ENCODE measurements around the gene INF2. TPM values are rescaled to one million over a fixed set of nuclear protein-coding genes. Genes with fewer than 3 reads are reported as not detected.

The INF2 gene
- total RNA-seq, 1 donor from 2014 or later, result 249 TPM

DNA sequence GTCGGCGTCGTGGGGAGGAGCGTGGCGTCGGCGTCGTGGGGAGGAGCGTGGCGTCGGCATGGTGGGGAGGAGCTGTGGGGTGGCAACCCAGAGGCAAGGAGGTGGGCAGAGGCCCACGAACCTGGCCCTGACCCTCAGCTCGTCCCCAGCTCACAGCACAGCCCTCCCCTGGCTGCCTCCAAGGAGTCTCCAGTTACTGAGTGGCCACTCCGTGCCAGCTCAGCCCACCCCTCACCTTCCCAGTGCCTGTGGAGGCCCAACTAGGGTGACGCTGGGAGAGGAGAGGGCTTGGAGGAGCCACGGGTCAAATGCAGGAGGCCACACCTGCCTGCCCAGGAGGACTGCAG, 40.4 kb downstream of the INF2 start:
- TF ChIP-seq, protein P1, sequence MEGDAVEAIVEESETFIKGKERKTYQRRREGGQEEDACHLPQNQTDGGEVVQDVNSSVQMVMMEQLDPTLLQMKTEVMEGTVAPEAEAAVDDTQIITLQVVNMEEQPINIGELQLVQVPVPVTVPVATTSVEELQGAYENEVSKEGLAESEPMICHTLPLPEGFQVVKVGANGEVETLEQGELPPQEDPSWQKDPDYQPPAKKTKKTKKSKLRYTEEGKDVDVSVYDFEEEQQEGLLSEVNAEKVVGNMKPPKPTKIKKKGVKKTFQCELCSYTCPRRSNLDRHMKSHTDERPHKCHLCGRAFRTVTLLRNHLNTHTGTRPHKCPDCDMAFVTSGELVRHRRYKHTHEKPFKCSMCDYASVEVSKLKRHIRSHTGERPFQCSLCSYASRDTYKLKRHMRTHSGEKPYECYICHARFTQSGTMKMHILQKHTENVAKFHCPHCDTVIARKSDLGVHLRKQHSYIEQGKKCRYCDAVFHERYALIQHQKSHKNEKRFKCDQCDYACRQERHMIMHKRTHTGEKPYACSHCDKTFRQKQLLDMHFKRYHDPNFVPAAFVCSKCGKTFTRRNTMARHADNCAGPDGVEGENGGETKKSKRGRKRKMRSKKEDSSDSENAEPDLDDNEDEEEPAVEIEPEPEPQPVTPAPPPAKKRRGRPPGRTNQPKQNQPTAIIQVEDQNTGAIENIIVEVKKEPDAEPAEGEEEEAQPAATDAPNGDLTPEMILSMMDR (IDR thresholded peaks at IDR 0.05), result no peak
- no peaks in the 10 kb centered on the region for H3K27me3 ChIP-seq
- intact Hi-C loops (cut with DNase I), result loop anchor here (10.0 kb wide), 1 partner anchor 755 kb away; the partner anchor contains the start of gene CRIP1
- H3K9me3 ChIP-seq, result no peaks in the 10 kb centered on the region
- H3K4me1 ChIP-seq, result peaks cover 22 to 56% of the 10 kb centered on the region in 2 donors
- no peak for DNase-seq (ENCODE audit: low spot score in 2 of 2)
- no peaks in the 10 kb centered on the region for H3K36me3 ChIP-seq
- H3K27ac ChIP-seq, result peak overlapping the region in 1 of 2 donors; percentile 33
- H3K4me3 ChIP-seq, result no peak overlapping the region

DNA sequence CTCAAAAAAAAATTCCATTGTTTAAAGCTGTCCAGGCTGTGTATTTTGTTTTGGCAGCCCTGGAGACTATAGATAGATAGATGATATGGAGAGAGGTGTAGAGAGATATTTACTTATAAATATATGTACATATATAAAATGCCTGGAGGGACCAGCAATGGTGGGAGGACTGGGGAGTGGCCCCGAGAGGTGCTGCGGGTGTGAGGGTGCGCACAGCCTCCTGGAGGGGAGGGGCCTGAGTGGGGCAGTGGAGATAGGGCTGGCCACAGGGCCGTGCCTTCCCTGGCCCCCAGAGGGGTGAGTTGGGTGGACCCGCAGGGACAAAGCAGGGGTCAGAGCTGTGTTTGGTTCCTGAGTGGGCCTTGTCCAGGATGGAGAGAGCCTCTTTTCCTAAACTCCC, 41.1 kb downstream of the INF2 start:
- Histone ChIP-seq H3K27me3 (no peaks in the 10 kb centered on the region), H3K36me3 (no peaks in the 10 kb centered on the region), H3K27ac (peak overlapping the region; percentile 93 to 94), H3K4me3 (no peak overlapping the region), H3K9me3 (no peaks in the 10 kb centered on the region), H3K4me1 (peaks cover 27 to 56% of the 10 kb centered on the region in 2 donors)
- TF ChIP-seq, protein P1 (IDR thresholded peaks at IDR 0.05), result no peak
- no peak for DNase-seq (ENCODE audit: low spot score in 2 of 2)
- intact Hi-C loops (cut with DNase I), result loop anchor here (10.0 kb wide), 1 partner anchor 754 kb away; the partner anchor contains the start of gene CRIP1

DNA sequence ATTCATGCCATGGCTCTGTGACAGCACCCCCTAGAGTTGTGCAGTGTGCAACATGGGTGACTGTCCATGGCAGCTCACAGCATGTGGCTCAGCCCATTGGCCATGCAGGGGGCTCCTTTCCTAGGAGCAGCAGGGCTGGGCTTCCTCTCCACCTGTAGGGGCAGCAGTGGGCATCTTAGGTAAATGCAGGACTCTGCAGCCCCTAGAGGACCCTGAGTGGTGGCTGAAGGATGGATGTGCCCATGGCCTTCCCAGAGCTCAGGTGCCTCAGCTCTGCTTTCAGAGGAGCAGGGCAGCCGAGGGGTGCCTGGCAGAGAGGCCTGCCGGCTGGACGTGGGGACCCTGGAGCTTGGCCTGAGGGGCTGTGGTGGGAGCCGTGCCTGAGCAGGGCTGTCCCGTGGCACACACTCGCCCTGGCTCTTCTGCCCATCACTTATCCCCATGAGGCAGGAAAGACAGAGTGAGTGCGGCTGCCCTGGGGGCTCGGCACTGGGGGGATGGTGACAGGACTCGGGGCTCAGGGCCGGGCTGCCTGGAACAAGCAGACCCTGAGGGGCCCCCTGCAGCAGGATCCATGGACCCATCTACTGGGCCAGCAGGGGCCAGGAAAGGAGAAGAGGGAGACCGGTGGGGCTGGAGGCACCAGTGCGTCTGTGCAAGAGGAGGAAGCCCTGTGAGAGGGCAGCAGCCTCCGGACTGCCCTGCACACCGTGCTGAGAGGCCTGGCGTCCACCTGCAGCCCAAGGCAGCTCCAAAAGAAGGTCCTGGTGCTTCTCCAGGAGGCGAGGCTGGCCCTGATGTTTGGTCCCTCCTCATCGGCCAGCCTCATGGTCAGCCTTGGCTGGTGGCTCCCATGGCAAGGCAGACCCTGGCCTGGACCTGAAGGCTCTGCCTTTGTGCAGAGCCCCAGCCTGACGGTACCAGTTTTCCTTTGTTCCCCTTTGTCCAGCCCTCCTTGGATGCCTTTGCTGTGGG, 42.2 kb downstream of the INF2 start:
- Histone ChIP-seq H3K36me3 (no peaks in the 10 kb centered on the region), H3K27me3 (no peaks in the 10 kb centered on the region), H3K27ac (peak overlapping the region; percentile 93 to 94), H3K4me3 (no peak overlapping the region), H3K4me1 (peaks cover 28 to 55% of the 10 kb centered on the region in 2 donors), H3K9me3 (no peaks in the 10 kb centered on the region)
- intact Hi-C loops (cut with DNase I), result loop anchor here (10.0 kb wide), 1 partner anchor 753 kb away; the partner anchor contains the start of gene CRIP1
- TF ChIP-seq, protein P1 (IDR thresholded peaks at IDR 0.05), result no peak
- no peak for DNase-seq (ENCODE audit: low spot score in 2 of 2)

DNA sequence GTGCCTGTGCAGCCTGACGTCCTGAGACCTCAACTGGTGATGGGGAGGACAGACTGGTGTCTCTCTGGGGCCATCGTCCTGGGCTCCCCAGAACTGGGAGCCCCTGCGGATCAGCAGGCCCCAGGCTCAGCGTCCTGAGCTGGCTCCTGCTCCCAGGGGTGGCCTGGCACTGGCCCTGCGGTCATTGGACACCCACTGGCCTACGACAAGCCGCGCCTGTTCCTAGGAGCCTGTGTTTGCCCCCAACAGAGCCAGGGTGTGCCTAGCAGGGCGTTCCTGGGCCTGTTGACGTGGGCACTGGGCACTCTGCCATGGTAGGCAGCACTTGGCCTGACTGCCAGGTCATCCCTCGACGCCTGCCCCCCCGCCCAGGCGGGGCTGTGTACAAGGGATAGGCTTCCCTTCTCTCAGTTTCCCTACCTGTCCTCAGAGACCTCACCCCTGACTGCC, 43.0 kb downstream of the INF2 start:
- TF ChIP-seq, protein P1 (IDR thresholded peaks at IDR 0.05), result no peak
- intact Hi-C loops (cut with DNase I), result loop anchor here (10.0 kb wide), 1 partner anchor 752 kb away; the partner anchor contains the start of gene CRIP1
- Histone ChIP-seq H3K9me3 (no peaks in the 10 kb centered on the region), H3K4me1 (peaks cover 24 to 61% of the 10 kb centered on the region in 2 donors), H3K36me3 (peaks cover 0 to under 1% of the 10 kb centered on the region in 2 donors), H3K27me3 (no peaks in the 10 kb centered on the region), H3K4me3 (no peak overlapping the region), H3K27ac (peak overlapping the region; percentile 93 to 94)
- peak in 1 of 2 donors; percentile 90 for DNase-seq (ENCODE audit: low spot score in 2 of 2)

DNA sequence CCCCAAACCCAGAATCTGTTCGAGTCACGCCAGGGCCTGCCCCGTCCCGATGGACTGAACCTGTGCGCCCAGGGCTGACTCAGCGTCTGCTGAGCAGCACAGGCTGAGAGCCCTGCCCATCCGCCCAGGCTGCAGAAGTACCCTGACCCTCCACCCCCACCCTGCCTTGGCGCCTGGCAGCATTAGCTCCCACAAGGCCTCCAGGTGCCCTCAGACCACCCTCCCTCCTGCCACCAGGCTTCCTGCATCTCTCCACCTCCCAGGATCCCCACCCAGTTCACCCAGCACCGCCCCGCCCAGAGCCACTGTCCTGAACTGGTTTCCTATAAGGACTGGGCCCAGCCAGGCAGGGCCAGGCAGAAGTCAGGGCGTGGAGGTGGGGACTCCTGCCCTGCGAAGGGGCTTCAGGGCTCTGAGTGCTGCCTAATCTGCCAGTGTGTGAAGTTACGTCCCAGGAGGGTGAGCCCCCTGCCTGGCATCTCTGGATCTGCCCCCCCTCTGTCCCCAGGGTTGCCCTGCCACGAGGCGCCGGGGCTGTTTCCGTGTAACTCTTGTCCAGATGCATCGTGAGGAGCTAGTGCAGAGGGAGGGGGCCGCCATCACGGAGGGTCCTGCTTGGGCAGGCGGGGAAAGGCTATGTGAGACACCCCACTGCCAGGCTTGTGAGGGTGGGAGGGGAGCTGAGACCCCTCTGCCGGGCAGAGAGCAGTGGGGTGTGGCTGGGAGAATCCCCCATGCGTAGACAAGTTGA, 43.7 kb downstream of the INF2 start:
- Histone ChIP-seq H3K4me1 (peaks cover 24 to 66% of the 10 kb centered on the region in 2 donors), H3K9me3 (no peaks in the 10 kb centered on the region), H3K4me3 (no peak overlapping the region), H3K27me3 (no peaks in the 10 kb centered on the region), H3K27ac (peak overlapping the region; percentile 93 to 94), H3K36me3 (peaks cover 0 to 5% of the 10 kb centered on the region in 2 donors)
- intact Hi-C loops (cut with DNase I), result loop anchor here (10.0 kb wide), 1 partner anchor 752 kb away; the partner anchor contains the start of gene CRIP1
- DNase-seq (ENCODE audit: low spot score in 2 of 2), result no peak
- TF ChIP-seq, protein P1 (IDR thresholded peaks at IDR 0.05), result no peak
